ENCODE data around the gene CDH1.

Gene CDH1

DNA sequence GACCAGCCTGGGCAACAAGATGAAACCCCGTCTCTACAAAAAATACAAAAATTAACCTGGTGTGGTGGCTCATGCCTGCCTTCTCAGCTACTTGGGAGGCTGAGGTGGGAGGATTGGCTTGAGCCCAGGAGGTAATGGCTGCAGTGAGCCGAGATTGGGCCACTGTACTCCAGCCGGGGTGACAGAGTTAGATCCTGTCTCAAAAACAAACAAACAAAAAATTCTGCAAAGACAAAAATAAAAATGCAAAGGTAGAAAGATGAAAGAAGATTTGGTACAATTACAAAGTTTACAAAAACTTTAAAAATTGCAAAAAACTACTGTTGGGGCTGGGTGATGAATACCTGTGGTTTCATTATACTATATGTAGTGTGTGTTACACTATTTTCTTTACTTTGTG, 5.5 kb upstream of the CDH1 start:
- DNase-seq (ENCODE audit: low read depth in 2 of 3, low spot score in 1 of 3) = no peak

DNA sequence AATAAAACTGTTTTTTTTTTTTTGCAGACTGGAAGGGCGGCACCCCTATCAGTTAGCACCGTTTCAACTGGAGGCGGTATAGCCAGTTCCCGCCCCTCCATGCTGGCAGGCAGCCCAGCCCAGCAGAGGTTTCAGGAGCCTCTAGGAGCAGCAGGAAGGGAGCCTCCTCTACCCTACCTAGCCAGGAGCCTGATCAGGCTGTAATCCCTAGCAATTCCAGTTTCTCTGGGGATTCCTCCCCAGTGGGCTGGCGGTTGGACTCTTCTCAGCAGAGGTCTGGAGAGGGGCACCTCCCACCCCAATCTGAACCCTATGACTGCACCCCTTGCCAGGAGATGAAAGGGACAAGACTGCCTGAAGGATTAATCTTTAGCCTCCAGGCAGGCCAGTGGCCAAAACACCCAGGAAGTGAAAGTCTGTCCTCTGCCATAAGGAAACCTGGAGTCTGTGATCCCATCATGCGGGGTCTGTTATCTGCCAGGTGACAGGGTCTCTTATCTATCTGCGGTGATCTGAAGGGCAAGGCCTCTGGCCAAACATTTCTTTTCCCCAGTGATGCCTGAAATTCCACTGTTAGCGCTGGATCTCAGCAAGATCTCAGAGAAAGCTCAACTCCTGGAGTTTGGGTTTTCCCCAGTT, 4.9 kb upstream of the CDH1 start:
- DNase-seq (ENCODE audit: low read depth in 2 of 3, low spot score in 1 of 3) = no peak

DNA sequence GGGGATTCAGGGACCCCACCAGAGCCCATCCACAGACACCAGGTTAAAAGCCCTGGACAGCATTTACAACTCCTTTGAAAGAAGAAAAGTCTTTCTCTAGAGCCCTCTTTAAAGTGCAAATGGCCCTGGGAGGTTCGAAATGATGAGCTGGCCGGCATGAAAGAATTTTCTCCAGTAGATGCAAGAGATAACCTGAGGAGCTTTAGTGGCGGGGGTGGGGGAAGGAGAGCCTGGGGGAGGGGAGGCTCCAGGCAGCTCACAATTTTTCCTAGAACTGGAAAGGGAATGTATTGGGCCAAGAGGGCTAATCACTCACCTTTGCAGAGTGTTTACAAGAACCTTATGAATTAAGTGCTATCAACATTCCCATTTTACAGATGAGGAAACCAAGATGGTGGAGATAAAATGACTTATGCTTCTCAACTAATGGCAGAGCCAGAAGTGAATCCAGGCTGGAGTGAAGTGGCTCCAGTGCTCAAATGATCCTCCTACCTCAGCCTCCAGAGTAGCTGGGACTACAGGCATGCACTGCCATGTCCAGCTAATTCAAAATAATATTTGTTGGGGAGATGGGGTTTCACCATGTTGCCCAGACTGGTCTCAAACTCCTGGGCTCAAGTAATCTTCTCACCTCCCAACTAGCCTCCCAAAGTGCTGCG, 4.2 kb upstream of the CDH1 start:
- DNase-seq (ENCODE audit: low read depth in 2 of 3, low spot score in 1 of 3) = no peak

DNA sequence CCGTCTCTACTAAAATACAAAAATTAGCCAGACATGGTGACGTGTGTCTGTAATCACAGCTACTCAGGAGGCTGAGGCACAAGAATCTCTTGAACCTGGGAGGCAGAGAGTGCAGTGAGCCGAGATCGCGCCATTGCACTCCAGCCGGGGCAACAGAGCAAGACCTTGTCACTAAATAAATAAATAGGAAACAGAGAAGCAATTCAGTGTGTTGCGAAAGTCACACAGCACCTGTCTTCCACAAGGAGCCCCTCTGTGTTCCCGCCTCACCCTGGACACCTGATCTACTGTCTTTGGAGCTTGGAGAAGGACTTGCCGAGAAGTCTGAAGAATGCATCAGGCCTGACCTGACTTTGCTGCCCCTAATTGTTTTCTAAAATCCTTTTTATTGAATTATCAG, 3.5 kb upstream of the CDH1 start:
- DNase-seq (ENCODE audit: low read depth in 2 of 3, low spot score in 1 of 3) = no peak

DNA sequence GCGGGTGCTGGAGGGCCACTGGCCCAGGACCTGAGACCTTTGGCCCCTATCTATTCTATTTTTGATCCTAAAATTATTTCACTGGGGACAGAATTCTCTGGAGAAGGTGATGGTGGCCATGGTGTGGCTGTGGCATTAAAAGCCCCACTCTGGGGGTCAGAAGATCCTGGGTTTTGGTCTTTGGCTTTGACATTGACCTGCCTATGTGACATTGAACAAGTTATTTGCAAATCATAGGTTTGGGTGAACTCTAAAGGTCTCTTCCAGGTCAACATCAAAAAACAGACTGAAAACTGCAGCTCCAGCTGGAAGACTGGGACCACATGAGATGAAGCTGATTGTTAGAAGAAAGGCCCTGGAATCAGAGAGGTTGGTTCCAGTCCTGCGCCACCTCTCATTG, 2.3 kb upstream of the CDH1 start:
- no peak for DNase-seq (ENCODE audit: low read depth in 2 of 3, low spot score in 1 of 3)

DNA sequence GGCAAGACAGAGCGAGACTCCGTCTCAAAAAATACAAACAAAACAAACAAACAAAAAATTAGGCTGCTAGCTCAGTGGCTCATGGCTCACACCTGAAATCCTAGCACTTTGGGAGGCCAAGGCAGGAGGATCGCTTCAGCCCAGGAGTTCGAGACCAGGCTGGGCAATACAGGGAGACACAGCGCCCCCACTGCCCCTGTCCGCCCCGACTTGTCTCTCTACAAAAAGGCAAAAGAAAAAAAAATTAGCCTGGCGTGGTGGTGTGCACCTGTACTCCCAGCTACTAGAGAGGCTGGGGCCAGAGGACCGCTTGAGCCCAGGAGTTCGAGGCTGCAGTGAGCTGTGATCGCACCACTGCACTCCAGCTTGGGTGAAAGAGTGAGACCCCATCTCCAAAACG, 531 bp upstream of the CDH1 start:
- DNase-seq (ENCODE audit: low read depth in 2 of 3, low spot score in 1 of 3) = no peak

DNA sequence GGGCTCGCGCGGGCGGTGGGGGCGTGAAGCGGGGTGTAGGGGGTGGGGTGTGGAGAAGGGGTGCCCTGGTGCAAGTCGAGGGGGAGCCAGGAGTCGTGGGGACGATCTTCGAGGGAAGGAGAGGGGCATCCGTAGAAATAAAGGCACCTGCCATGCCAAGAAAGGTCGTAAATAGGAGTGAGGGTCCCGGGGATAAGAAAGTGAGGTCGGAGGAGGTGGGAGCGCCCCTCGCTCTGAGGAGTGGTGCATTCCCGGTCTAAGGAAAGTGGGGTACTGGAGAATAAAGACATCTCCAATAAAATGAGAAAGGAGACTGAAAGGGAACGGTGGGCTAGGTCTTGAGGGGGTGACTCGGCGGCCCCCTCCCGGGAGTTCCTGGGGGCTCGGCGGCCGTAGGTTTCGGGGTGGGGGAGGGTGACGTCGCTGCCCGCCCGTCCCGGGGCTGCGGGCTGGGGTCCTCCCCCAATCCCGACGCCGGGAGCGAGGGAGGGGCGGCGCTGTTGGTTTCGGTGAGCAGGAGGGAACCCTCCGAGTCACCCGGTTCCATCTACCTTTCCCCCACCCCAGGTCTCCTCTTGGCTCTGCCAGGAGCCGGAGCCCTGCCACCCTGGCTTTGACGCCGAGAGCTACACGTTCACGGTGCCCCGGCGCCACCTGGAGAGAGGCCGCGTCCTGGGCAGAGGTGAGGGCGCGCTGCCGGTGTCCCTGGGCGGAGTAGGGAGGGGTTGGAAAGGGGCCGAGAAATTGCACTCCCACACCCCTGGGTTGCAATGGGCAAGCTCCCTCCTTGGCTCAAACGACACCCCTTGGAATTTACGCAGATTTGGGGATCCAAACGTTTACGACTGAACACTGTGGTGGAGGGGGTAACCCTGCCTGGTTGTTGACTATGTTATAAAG, 888 bp downstream of the CDH1 start:
- DNase-seq (ENCODE audit: low read depth in 2 of 3, low spot score in 1 of 3) = no peak

DNA sequence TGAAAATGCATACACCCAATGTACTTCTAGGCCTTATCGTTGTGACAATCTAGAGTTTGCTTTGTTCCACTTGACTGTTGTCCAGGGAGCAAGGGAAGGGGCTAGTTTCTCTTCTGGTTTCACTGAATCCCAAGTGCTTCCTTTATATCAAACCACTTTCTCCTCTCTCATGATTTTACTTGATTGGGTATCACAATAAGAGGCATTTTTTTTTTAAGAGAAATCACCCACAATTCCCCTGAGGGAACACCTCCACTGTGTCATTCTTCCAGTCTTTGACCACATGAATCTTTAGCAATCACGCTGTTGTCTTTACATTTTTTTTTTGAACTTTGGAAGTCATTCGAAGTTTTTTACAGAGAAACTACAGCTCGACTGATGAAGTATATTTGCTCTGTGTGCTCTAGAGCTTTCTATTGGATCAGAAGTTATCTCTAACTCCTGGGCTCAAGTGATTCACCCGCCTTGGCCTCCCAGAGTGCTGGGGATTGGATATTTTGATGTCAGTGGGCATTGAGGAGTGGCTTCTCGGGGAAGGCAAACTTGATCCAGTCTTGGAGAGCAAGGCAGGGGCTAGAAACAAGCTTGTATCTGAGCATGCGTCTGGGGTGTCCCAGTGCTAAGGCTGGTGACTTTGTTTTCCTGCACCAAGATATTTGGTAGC, 3.0 kb downstream of the CDH1 start:
- no peak for DNase-seq (ENCODE audit: low read depth in 2 of 3, low spot score in 1 of 3)

DNA sequence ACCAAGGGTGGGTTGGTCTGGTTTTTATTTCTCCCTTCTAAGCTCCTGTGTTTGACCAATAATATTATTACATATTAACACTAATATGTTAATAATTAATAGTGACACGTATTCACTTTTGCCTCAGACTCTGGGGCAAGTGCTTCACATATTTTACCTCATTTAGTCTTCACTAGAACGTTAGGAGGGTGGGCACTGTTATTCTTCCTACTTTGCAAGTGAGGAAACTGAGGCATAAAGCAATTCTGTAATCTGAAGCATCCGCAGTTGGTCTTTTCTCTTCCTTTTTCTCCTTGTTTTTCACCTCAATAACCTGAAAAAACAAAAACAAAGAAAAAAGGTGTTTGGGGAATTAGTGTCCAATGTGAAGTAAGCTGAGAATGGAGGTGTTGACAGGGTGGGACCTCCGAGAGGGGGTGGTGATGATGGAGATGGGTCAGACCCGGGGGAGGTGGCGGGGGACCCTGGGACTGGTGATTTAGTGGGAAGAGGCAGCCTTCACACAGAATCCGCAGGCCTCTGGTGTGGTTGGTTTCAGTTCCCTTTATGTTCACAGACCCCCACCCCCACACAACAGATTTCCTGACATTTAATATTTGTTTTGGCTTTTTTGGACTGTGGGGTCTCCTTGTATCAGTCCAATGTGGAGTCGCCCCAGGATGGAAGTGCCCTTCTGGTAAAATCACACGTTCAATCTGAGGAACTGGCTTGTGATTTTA, 3.7 kb downstream of the CDH1 start:
- DNase-seq (ENCODE audit: low read depth in 2 of 3, low spot score in 1 of 3) = no peak

DNA sequence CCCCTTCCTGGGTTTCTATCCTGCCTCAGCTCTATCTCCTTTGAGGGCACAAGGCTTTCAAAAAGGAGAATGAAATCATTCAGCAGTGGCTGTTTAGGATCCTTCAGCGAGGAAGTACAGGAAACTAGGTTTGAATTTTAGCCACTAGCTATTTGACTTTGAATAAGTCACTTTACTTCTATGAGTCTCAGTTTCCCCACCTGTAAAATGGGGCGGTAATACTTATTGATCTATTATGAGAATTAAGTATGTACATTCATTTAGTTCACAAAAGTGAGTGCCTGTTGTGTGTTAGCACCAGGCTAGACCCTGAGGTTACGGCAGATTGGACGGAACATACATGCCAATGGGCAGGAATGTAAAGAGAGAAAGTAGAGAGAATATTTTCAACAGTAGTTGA, 6.6 kb downstream of the CDH1 start:
- no peak for DNase-seq (ENCODE audit: low read depth in 2 of 3, low spot score in 1 of 3)

DNA sequence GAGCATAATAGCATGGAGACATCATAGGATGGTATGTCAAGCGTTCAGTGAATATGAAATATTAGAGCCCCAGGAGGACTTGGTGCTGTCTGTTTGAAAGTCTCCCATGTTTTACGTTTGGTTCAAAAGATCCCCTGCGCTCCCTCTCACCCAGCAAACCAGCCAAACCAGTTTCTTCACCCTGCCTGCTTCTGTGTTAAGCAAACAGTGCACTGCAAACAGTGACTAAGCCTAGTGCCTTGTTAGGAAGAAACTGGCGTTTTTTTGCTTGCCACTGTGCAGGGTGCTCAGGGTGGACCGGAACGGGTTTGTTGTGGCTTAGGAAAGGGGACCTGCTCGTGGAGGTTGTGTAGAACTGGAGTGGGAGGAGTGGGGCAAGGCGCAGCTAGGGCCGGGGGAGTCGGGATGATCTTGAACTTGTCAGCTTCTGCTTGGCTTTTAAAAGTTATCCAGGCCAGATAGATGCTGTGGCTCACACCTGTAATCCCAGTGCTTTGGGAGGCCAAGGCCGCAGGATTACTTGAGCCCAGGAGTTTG, 7.7 kb downstream of the CDH1 start:
- no peak for DNase-seq (ENCODE audit: low read depth in 2 of 3, low spot score in 1 of 3)

DNA sequence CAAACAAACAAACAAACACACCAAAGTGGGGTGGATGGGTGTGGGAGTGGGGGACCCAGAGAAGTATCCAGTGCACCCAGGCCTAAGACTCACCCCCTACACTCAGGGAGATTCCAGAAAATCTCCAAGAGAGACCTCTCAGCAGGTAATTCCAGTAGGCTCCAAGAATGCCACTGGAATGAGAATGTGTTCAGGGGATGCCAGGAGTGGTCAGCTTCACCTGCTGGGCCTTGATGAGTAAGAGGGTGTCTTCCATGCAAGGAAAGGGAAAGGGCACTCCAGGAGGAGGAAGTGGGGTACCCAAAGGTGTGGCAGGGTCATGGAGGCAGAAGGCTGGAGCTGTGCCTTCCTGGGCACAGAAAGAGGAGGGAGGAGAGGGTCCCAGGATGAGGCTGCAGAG, 9.9 kb downstream of the CDH1 start:
- no peak for DNase-seq (ENCODE audit: low read depth in 2 of 3, low spot score in 1 of 3)

DNA sequence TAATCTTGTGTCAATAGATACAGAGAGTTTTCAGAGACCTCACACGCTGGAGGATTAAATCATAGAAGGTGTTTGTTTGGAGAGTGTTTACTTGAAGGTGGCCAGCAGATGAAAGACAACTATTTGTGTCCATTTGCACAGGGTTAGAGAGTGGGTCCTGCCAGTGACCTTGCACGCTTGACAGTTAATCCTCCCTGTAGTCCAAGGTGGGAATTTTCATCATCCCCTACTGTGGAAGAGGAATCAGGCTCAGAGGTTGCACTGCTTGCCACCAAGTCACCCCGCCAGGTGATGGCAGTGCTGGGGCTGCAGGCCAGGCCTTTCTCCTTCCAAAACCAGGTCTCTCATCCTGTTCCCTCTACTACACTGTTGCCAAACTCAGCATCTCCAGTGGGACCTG, 12.3 kb downstream of the CDH1 start:
- no peak for DNase-seq (ENCODE audit: low read depth in 2 of 3, low spot score in 1 of 3)

DNA sequence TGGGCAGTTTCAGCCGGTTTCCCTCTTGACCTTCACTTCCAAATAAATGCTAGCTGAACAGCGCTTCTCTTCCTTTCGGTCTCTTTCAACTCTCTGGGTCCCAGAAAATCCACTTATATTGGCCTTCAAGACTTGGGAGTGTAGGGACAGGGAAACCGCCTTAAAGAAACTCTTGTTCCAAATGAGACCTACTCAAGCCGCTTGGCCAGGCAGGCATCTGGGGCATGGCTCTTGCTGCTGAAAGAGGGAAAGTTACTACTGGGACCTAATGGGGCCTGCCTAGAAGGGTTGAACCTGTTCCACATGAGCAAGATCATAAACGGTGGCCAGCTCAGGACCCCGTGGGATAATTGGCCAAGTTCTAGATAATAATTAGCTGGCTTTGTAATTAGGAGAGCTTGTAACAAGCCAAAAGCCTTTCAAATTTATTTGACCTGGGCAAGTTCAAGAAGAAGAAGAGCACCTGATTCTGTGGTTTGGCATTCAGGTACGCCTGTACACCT, 13.2 kb downstream of the CDH1 start:
- no peak for DNase-seq (ENCODE audit: low read depth in 2 of 3, low spot score in 1 of 3)

DNA sequence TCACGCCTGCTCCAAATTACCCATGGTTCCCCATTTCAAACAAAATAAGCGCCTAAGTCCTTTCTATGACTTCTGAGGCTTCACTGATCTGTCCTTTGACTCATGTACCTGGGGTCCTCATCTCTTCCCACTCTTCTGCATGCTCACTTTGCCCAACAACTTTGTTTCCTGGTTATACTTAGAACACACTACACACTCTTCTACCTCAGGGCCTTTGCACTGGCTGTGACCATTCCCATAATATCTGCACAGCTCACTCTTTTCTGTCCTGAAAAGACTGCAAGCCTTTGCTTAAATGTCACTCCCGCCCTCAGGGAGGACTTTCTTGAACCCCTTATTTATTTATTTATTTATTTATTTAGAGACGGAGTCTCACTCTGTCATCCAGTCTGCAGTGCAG, 14.1 kb downstream of the CDH1 start:
- no peak for DNase-seq (ENCODE audit: low read depth in 2 of 3, low spot score in 1 of 3)

DNA sequence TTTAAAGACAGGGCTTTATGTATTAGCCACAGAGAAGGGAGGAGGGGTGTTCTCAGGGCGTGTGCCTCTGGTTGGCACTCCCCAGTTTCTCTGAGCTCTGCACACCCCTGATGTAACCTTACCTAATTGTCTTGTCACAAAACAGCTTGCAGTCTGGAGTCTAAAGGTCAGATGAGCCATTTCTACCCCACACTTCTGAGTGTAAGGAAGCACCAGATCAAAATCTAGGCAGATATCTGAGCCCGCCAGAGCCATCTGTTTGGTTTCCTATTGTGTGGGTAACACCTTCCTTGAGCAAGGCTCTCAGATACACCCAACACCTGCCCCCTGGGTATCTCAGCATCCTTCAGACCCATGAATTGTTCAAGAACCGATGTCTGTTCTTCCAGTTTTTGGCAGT, 15.5 kb downstream of the CDH1 start:
- peak in 2 of 3 donors; percentile 45 to 59 for DNase-seq (ENCODE audit: low read depth in 2 of 3, low spot score in 1 of 3)

DNA sequence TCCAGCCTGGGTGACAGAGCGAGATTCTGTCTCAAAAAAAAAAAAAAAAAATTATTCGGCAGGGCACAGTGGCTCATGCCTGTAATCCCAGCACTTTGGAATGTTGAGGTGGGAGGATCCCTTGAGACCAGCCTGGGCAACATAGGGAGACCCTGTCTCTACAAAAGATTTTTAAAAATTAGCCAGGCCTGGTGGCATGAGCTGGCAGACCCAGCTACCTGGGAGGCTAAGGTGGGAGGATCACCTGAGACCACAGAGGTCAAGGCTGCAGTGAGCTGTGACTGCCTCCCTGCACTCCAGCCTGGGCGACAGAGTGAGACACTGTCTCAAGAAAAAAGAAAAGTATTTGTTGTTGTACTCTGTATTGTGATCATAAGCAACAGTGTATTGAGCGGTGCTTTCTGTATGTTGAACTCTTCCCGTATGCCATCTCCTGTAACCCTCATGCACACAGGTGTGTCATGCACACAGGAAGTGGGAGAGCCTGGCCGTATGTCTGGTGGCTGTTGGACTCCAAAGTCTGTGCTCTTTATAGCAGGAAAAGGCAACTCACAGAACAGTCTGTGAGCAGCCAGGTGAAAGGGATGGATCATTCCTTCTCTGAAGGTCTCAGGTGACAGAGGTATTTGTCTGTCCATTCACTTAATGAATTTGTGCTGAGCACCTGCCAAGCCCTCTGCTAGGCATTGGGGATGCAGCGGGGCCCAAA, 17.1 kb downstream of the CDH1 start:
- DNase-seq (ENCODE audit: low read depth in 2 of 3, low spot score in 1 of 3) = no peak

DNA sequence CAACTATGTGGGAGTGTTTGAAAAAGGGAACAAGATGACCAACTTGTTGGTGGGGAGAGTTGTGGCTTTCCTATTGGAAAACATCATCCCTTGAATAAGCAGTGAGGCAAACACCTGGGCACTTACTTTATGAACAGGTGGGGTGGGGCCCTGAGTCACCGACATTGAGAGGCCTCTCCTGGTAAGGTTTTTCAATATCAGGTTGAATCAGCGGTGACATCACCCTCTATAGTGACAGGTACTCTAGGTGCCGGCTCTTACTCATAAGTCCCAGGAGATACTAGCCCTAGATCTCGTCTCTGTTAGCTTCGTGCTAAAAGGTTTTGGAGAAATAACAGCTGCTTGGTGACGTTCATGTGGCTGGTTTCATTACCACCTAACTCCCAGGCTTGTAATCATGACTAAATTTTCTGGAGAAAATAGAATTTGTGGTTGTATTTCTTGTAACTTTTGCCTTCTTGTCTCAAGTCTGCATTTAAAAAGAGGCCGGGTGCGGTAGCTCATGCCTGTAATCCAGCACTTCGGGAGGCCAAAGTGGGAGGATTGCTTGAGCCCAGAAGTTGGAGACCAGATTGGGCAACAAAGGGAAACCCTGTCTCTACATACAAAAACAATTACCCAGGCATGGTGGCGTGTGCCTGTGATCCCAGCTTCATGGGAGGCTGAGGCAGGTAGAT, 19.3 kb downstream of the CDH1 start:
- peak; percentile 70 to 85 (median 73) for DNase-seq (ENCODE audit: low read depth in 2 of 3, low spot score in 1 of 3)

DNA sequence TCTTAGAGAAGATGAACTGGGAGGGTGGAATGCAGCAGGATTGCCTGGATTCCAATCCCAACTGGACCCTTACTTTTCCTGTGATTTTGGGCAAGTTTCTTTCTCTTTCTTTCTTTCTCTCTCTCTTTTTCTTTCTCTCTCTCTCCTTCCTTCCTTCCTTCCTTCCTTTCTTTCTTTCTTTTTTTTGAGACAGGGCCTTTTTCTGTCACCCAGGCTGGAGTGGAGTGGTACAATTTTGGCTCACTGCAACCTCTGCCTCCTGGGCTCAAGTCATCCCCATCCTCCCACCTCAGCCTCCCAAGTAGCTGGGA, 20.5 kb downstream of the CDH1 start:
- DNase-seq (ENCODE audit: low read depth in 2 of 3, low spot score in 1 of 3) = no peak

DNA sequence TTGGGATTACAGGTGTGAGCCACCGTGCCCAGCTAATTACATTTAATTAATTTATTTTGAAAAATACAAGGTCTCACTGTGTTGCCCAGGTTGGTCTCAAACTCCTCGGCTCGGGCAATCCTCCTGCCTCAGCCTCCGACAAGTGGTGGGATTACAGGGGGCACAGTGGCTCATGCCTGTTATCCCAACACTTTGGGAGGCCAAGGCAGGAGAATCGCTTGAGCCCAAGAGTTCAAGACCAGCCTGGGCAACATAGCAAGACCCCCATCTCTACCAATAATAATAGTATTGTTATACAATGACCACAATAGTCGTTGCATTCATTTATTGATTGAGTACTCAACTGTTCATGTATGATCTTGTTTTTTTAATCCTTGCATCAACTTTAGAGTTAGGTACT, 22.0 kb downstream of the CDH1 start:
- DNase-seq (ENCODE audit: low read depth in 2 of 3, low spot score in 1 of 3) = no peak
